Ishikawa (cell line): ENCODE measurements around the gene FAM117B.

Experiments used
- CEBPB ChIP-seq: IDR thresholded peaks from 2 replicates; pipeline ENCODE4 v1.6.1; 2012
- CREB1 ChIP-seq: IDR thresholded peaks from 2 replicates; pipeline ENCODE4 v1.6.1; 2012; ENCODE audit warnings: low read depth
- EGR1 ChIP-seq: IDR thresholded peaks from 2 replicates; pipeline ENCODE4 v1.6.1; 2012
- EP300 ChIP-seq: IDR thresholded peaks from 2 replicates; pipeline ENCODE4 v1.6.1; 2012; ENCODE audit warnings: borderline replicate concordance
- FOXM1 ChIP-seq: IDR thresholded peaks from 2 replicates; pipeline ENCODE4 v1.6.1; 2012; ENCODE audit warnings: low read depth, borderline replicate concordance
- MAX ChIP-seq: IDR thresholded peaks from 2 replicates; pipeline ENCODE4 v1.6.1; 2012
- NFIC ChIP-seq: IDR thresholded peaks from 2 replicates; pipeline ENCODE4 v1.6.1; 2012
- RAD21 ChIP-seq: IDR thresholded peaks from 2 replicates; pipeline ENCODE4 v1.6.1; 2012; ENCODE audit warnings: low read depth
- REST ChIP-seq: IDR thresholded peaks from 2 replicates; pipeline ENCODE4 v1.6.1; 2012; ENCODE audit warnings: low read depth, mild to moderate bottlenecking
- TAF1 ChIP-seq: IDR thresholded peaks from 2 replicates; pipeline ENCODE4 v1.6.1; 2012; ENCODE audit warnings: low read depth, mild to moderate bottlenecking
- TCF12 ChIP-seq: IDR thresholded peaks from 2 replicates; pipeline ENCODE4 v1.6.1; 2012; ENCODE audit warnings: low read depth
- TEAD4 ChIP-seq: IDR thresholded peaks from 2 replicates; pipeline ENCODE4 v1.6.1; 2012
- USF1 ChIP-seq: IDR thresholded peaks from 2 replicates; pipeline ENCODE4 v1.6.1; 2012
- YY1 ChIP-seq: IDR thresholded peaks from 2 replicates; pipeline ENCODE4 v1.6.1; 2012; ENCODE audit warnings: low read depth
- ZBTB7A ChIP-seq: IDR thresholded peaks from 2 replicates; pipeline ENCODE4 v1.6.1; 2012; ENCODE audit warnings: low read depth

Gene FAM117B

GRCh38 chr2:202624133-202624532, 10.6 kb upstream of the FAM117B start:
- TF ChIP-seq CEBPB, result no peak
- no peak for TF ChIP-seq NFIC
- TF ChIP-seq TCF12, result no peak
- TF ChIP-seq EP300, result no peak
- TF ChIP-seq MAX, result no peak
- TF ChIP-seq TEAD4, result no peak
- no peak for TF ChIP-seq EGR1
- TF ChIP-seq RAD21, result no peak
- no peak for TF ChIP-seq REST
- TF ChIP-seq ZBTB7A, result no peak
- TF ChIP-seq TAF1, result no peak
- TF ChIP-seq YY1, result no peak
- TF ChIP-seq FOXM1, result no peak
- TF ChIP-seq USF1, result no peak
- no peak for TF ChIP-seq CREB1

GRCh38 chr2:202627042-202627441, 7.7 kb upstream of the FAM117B start:
- TF ChIP-seq NFIC (no peak), TCF12 (no peak), YY1 (no peak), FOXM1 (no peak)

GRCh38 chr2:202628646-202629198, 6.0 kb upstream of the FAM117B start:
- TF ChIP-seq TEAD4, result no peak
- no peak for TF ChIP-seq USF1
- no peak for TF ChIP-seq EGR1
- TF ChIP-seq TCF12, result no peak
- TF ChIP-seq TAF1, result no peak
- no peak for TF ChIP-seq EP300
- no peak for TF ChIP-seq RAD21
- no peak for TF ChIP-seq NFIC
- no peak for TF ChIP-seq REST
- no peak for TF ChIP-seq FOXM1
- TF ChIP-seq CEBPB, result no peak
- TF ChIP-seq CREB1, result no peak
- no peak for TF ChIP-seq MAX
- TF ChIP-seq ZBTB7A, result no peak
- TF ChIP-seq YY1, result no peak

- TF ChIP-seq TAF1 (no peak), REST (no peak), FOXM1 (no peak), MAX (no peak), EP300 (no peak), RAD21 (no peak), EGR1 (no peak), YY1 (no peak)
Measured at GRCh38 chr2:202632682-202633290, 2.0 kb upstream of the FAM117B start.
